ENCODE data around the gene EIF5B. TPM values are rescaled to one million over a fixed set of nuclear protein-coding genes. Genes with fewer than 3 reads are reported as not detected.

The EIF5B gene
- total and polyA plus RNA-seq, 2 of the 8 experiments (the other 6 are each of a cell fraction or from before 2014, with no cell fraction given) = 10.7 to 64.5 TPM

GRCh38 chr2:99439971-99440505 is 102.8 kb downstream of the EIF5B start:
- Histone ChIP-seq H4K91ac (replicated peaks; ENCODE audit: insufficient read length, low read length) (no peak overlapping the region), H2BK12ac (ENCODE audit: low read depth, low read length) (no peak overlapping the region), H2AFZ (ENCODE audit: low read length) (no peak overlapping the region), H3K4me2 (ENCODE audit: insufficient read depth in 1 of 2, low read depth in 2 of 2, low read length in 2 of 2) (peak overlapping the region; percentile 57 to 59), H2BK120ac (replicated peaks; ENCODE audit: low read depth, low read length) (peak overlapping the region; percentile 12), H3K4ac (replicated peaks; ENCODE audit: insufficient read length, low read depth, low read length) (no peak overlapping the region), H3K27me3 (replicated peaks in 1 of 4; ENCODE audit: control insufficient read depth in 3 of 4, extremely low read depth in 1 of 4, insufficient read depth in 3 of 4, low read length in 3 of 4) (no peaks in the 10 kb centered on the region), H3K27ac (ENCODE audit: low read depth, low read length) (no peak overlapping the region), H3K4me3 (ENCODE audit: extremely low read depth in 1 of 4, insufficient read depth in 2 of 4, low read depth in 3 of 4, low read length in 4 of 4) (peak overlapping the region in 3 of 4 experiments; percentile 14 to 39 (median 19); a peak in 4 of 8 replicates), H4K5ac (ENCODE audit: insufficient read length, low read depth, low read length) (peak overlapping the region; percentile 4), H3K23me2 (ENCODE audit: low read depth, low read length) (no peaks in the 10 kb centered on the region), H3K14ac (ENCODE audit: insufficient read length) (no peak overlapping the region), H3K23ac (ENCODE audit: insufficient read length) (no peak overlapping the region), H2AK5ac (ENCODE audit: low read depth, low read length) (0 out of 2 replicates have a peak overlapping the region, but pooled peaks have one; percentile 7), H3K36me3 (ENCODE audit: control insufficient read depth in 2 of 4, insufficient read depth in 4 of 4, low read length in 3 of 4) (peaks cover 0 to 18% (median 7%) of the 10 kb centered on the region in 4 experiments; a peak in 4 of 8 replicates), H3K18ac (ENCODE audit: extremely low read depth, low read length) (peak overlapping the region; percentile 56), H2BK20ac (ENCODE audit: low read length) (0 out of 2 replicates have a peak overlapping the region, but pooled peaks have one; percentile 5), H4K8ac (ENCODE audit: extremely low read depth, insufficient read depth, low read length) (no peak overlapping the region), H2BK5ac (ENCODE audit: low read depth, low read length) (peak overlapping the region; percentile 30; the same call in 1 of the 2 replicates), H3K9me3 (ENCODE audit: insufficient read depth in 2 of 2, low read depth in 1 of 2, low read length in 1 of 2) (no peaks in the 10 kb centered on the region), H2BK15ac (ENCODE audit: low read length) (no peak overlapping the region), H3K9ac (replicated peaks in 1 of 4; ENCODE audit: extremely low read depth in 1 of 4, low read depth in 3 of 4, low read length in 3 of 4) (peak overlapping the region in 1 of 4 experiments; percentile 37; a peak in 1 of 7 replicates), H4K20me1 (replicated peaks in 1 of 2; ENCODE audit: control insufficient read depth in 1 of 2, insufficient read depth in 2 of 2, low read length in 2 of 2) (no peaks in the 10 kb centered on the region), H3K56ac (replicated peaks; ENCODE audit: insufficient read length, low read depth, low read length) (no peak overlapping the region), H3K79me2 (ENCODE audit: control insufficient read depth in 1 of 2, insufficient read depth in 2 of 2, low read length in 2 of 2) (peaks cover 0 to 9% of the 10 kb centered on the region in 2 experiments; a peak in 2 of 4 replicates), H3K79me1 (ENCODE audit: low read depth, low read length) (no peaks in the 10 kb centered on the region), H3K4me1 (replicated peaks in 1 of 4; ENCODE audit: control insufficient read depth in 3 of 4, insufficient read depth in 4 of 4, low read length in 3 of 4) (peaks cover 6 to 17% (median 8%) of the 10 kb centered on the region in 4 experiments; a peak in 5 of 7 replicates)
- 17% methylated on average over 4 of the region's 4 CpGs; no CpG with 5 or more reads in 1 of the 2 experiments for WGBS, 2 experiments (ENCODE audit: extremely low coverage in 1 of 2, insufficient coverage in 1 of 2, insufficient read length in 1 of 2, insufficient replicate concordance in 2 of 2, low coverage in 1 of 2, low lambda C conversion rate in 2 of 2, missing lambda C conversion rate in 1 of 2)
- TF ChIP-seq POLR2A (IDR thresholded peaks at IDR 0.05; ENCODE audit: control extremely low read depth in 1 of 2, low read depth in 2 of 2, low read length in 2 of 2) (no peak), POU5F1 (IDR thresholded peaks at IDR 0.05; ENCODE audit: low read depth, low read length) (0 out of 2 replicates have a peak, but pooled peaks have one; percentile 27)
- POLR2A ChIA-PET (ENCODE audit: partially characterized antibody) = no interaction called here
- CTCF ChIA-PET (ENCODE audit: partially characterized antibody) = no interaction called here
- DNase-seq (ENCODE audit: low read depth in 1 of 2, low spot score in 2 of 2) = no peak
- no peak for FAIRE-seq

Measured in H1 (cell line).